ENCODE results near the gene MSI2.

GRCh38 chr17:57669671-57670529, 413.6 kb downstream of the MSI2 start:
- TF ChIP-seq CTCF (conservative IDR thresholded peaks at IDR 0.05; ENCODE audit: low read length) = no peak
- TF ChIP-seq EZH2phosphoT487 (IDR thresholded peaks at IDR 0.05; ENCODE audit: borderline replicate concordance, low read depth, low read length) = no peak
